ENCODE measurements around the gene TSPAN12.

- TF ChIP-seq POLR2A (IDR thresholded peaks at IDR 0.05; ENCODE audit: low read depth, low read length) (no peak), CTCF (conservative IDR thresholded peaks at IDR 0.05; ENCODE audit: low read depth, low read length) (no peak), MXI1 (IDR thresholded peaks at IDR 0.05; ENCODE audit: borderline replicate concordance, low read depth, low read length) (no peak), RAD21 (IDR thresholded peaks at IDR 0.05; ENCODE audit: low read length) (no peak), MAFK (IDR thresholded peaks at IDR 0.05; ENCODE audit: low read depth, low read length) (no peak), SMC3 (IDR thresholded peaks at IDR 0.05; ENCODE audit: low read depth, low read length) (no peak), RFX5 (IDR thresholded peaks at IDR 0.05; ENCODE audit: low read depth, low read length) (no peak), MAZ (IDR thresholded peaks at IDR 0.05; ENCODE audit: borderline replicate concordance, low read depth, low read length) (no peak), CEBPB (IDR thresholded peaks at IDR 0.05; ENCODE audit: low read depth, low read length) (no peak), RCOR1 (IDR thresholded peaks at IDR 0.05; ENCODE audit: insufficient replicate concordance, low read length) (no peak), USF2 (IDR thresholded peaks at IDR 0.05; ENCODE audit: low read depth, low read length) (no peak), BHLHE40 (IDR thresholded peaks at IDR 0.05; ENCODE audit: low read depth, low read length) (no peak)
Measured at GRCh38 chr7:120860156-120860555, 2.2 kb upstream of the TSPAN12 start.
